GM12865 (cell line): ENCODE data around the gene ATP6V1B1.
"Not testable (repeated sequence)": the region's sequence is repeated elsewhere in the genome, so short reads cannot be mapped to it uniquely, and the experiment has no call there.

Experiments
- DNase-seq: peaks from one replicate; pipeline ENCODE4 v3.0.0; 2010; ENCODE audit warnings: low read depth
- H3K4me3 ChIP-seq: 2 replicates; pipeline ENCODE4 v1.5.1; 2011; ENCODE audit warnings: mild to moderate bottlenecking, low read depth, low read length, control low read depth
- CTCF ChIP-seq: IDR thresholded peaks from 2 replicates; pipeline ENCODE4 v1.5.1; 2011; ENCODE audit warnings: low read length, control low read depth, low read depth, inconsistent platforms; ENCODE audit not compliant: insufficient read depth; ENCODE audit errors: missing control alignments

Gene ATP6V1B1

DNA sequence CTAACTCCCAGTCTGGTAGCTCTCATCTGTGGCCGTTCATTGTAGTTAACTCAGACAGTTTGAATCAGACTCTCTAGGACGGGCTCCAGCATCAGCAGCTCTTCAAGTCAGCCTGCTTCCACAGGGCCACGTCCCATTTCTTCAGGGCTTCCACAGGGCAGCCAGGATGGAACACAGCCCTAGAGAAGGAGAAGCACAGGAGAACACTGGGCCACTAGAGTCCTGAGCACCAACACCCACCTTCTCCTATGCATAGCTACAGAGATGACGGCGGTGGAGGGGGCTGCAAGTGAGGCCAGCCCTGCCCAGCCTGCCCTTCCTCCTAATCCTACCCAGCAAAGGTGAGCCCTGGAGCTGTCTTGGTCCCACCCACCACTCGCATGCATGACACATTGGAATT lies 69.2 kb downstream of the ATP6V1B1 start:
- no peak for TF ChIP-seq CTCF
- no peak for DNase-seq
- H3K4me3 ChIP-seq: no peak overlapping the region

- DNase-seq: no peak
- no peak overlapping the region for H3K4me3 ChIP-seq
- TF ChIP-seq CTCF: no peak
These were observed 69.8 kb downstream of the ATP6V1B1 start for GRCh38 chr2:71005271-71006202.

DNA sequence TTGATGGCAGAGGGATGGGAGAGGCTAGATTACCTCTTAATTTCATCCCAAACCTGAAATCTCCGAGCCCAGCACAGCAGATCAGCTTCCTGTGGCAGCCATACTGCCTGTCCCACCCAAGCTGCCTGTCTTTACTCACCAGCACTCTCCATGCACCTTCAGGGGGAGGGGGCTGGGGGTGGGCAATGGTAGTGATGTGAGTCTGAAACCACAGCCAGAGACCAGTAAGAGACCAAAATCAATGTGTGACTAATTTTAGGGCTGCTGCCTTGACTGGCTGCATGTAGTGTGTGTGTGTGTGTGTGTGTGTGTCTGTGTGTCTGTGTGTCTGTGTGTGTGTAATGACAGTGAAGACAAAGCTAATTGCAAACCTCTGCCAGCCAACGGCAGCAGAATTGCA lies 70.6 kb downstream of the ATP6V1B1 start:
- no peak overlapping the region for H3K4me3 ChIP-seq
- DNase-seq: no peak
- no peak for TF ChIP-seq CTCF

- H3K4me3 ChIP-seq: no peak overlapping the region
- DNase-seq: no peak
- TF ChIP-seq CTCF: no peak
These were observed 71.5 kb downstream of the ATP6V1B1 start for GRCh38 chr2:71006955-71007799.

DNA sequence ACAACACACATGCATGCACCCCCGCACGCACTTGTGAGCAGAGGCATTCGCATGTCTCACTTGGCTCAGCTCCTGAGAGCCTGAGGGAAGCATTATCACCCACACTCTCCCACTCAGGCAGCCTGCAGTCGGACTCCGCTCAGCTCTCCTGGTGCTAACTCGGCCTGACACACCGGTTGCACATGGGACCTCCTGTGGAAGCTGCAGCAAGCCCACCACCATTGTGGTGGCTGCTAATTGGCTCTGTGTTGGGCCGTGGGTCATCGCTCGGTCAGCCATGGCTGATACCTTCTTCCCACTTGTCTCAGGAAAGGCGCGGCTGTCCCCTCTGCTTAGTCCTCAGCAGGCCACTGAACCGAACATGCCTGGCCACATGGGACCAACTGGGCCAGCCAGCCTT lies 72.6 kb downstream of the ATP6V1B1 start:
- no peak for TF ChIP-seq CTCF
- no peak overlapping the region for H3K4me3 ChIP-seq
- no peak for DNase-seq

DNA sequence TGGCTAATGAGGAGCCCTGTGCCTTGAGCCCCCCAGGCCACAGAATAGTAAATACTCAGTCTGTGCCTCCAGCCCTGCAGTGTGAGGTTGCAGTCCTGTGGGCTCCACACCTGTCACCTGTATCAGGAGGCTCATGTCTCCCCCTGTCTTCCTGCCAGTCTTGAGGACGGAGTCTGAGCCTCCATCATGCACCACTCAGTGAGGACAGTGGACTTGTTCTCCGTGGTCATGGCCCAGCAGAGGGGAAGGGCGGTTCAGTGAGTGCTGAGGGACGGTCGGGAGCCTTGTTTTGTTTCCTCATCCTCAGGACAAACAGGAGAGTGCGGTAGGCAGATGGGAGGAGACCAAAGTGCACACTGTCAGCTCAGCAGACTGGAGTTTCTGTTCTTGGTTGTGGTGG lies 76.1 kb downstream of the ATP6V1B1 start:
- DNase-seq, H3K4me3 ChIP-seq: not testable (repeated sequence)
